GM23248 (cell line): Measurements from ENCODE around the gene BTBD19. TPM values are rescaled to one million over a fixed set of nuclear protein-coding genes. Genes with fewer than 3 reads are reported as not detected.

Source experiments
- DNase-seq: peaks from one replicate; pipeline ENCODE4 v3.0.0-alpha.2; 2015
- H2AFZ ChIP-seq: fragments of 200-600 bp; sonication (generic); 2 replicates; pipeline ENCODE4 v1.6.1; 2016; ENCODE audit warnings: antibody characterized with exemption
- H3F3A ChIP-seq: fragments of 200-600 bp; sonication (generic); 2 replicates; pipeline ENCODE4 v1.6.1; 2016; ENCODE audit warnings: mild to moderate bottlenecking, antibody characterized with exemption, mixed run types; ENCODE audit not compliant: insufficient read depth
- H3K27ac ChIP-seq: fragments of 200-600 bp; sonication (generic); 2 replicates; pipeline ENCODE4 v1.5.1; 2016; ENCODE audit warnings: mild to moderate bottlenecking
- H3K27me3 ChIP-seq: fragments of 200-600 bp; sonication (generic); replicated peaks from 2 replicates; pipeline ENCODE4 v1.6.1; 2016; ENCODE audit warnings: mild to moderate bottlenecking; ENCODE audit not compliant: insufficient read depth
- H3K36me3 ChIP-seq: fragments of 200-600 bp; sonication (generic); 2 replicates; pipeline ENCODE4 v1.6.1; 2016; ENCODE audit warnings: low read depth, mild to moderate bottlenecking
- H3K4me1 ChIP-seq: fragments of 200-600 bp; sonication (generic); 2 replicates; pipeline ENCODE4 v1.6.1; 2016; ENCODE audit warnings: mild to moderate bottlenecking; ENCODE audit not compliant: insufficient read depth
- H3K4me2 ChIP-seq: fragments of 200-600 bp; sonication (generic); one replicate; pipeline ENCODE4 v1.6.1; 2016; ENCODE audit warnings: mild to moderate bottlenecking; ENCODE audit not compliant: unreplicated experiment
- H3K4me3 ChIP-seq: fragments of 200-600 bp; sonication (generic); 2 replicates; pipeline ENCODE4 v1.5.1; 2016; ENCODE audit warnings: mild to moderate bottlenecking
- H3K79me2 ChIP-seq: fragments of 200-600 bp; sonication (generic); 2 replicates; pipeline ENCODE4 v1.6.1; 2016; ENCODE audit warnings: mild to moderate bottlenecking; ENCODE audit not compliant: insufficient read depth
- H3K9ac ChIP-seq: fragments of 200-600 bp; sonication (generic); 2 replicates; pipeline ENCODE4 v1.6.1; 2016; ENCODE audit warnings: mild to moderate bottlenecking
- H3K9me2 ChIP-seq: fragments of 200-600 bp; sonication (generic); 2 replicates; pipeline ENCODE4 v1.6.1; 2016; ENCODE audit warnings: mixed run types, mild to moderate bottlenecking, moderate library complexity; ENCODE audit not compliant: insufficient read depth
- H3K9me3 ChIP-seq: fragments of 200-600 bp; sonication (generic); one replicate; pipeline ENCODE4 v1.6.1; 2017; ENCODE audit warnings: low read depth
- H4K20me1 ChIP-seq: fragments of 200-600 bp; sonication (generic); 2 replicates; pipeline ENCODE4 v1.6.0; 2016; ENCODE audit not compliant: insufficient read depth
- EZH2 ChIP-seq: fragments of 200-600 bp; sonication (generic); IDR thresholded peaks from 2 replicates; pipeline ENCODE4 v1.6.1; 2018; ENCODE audit warnings: antibody characterized with exemption, mild to moderate bottlenecking; ENCODE audit not compliant: insufficient read depth, poor library complexity, severe bottlenecking
- EZH2phosphoT487 ChIP-seq: fragments of 200-600 bp; sonication (generic); IDR thresholded peaks from 2 replicates; pipeline ENCODE4 v1.6.1; 2018; ENCODE audit warnings: antibody characterized with exemption, moderate library complexity, mild to moderate bottlenecking, low read depth; ENCODE audit not compliant: insufficient read depth
- WGBS, 2 experiments: methylation state at CpG; one replicate each; pipeline ENCODE4 v1.1.6; 2015 to 2017; ENCODE audit warnings: low lambda C conversion rate in 2 of 2, low coverage in 1 of 2; ENCODE audit errors: missing lambda C conversion rate in 2 of 2; 5-methylcytosine and 5-hydroxymethylcytosine counted together
- in situ Hi-C: fragments of 300-500 bp; cut with MboI; formaldehyde crosslinking; loops from 2 replicates; pipeline ENCODE4 v1.15.0; 2020
- polyA plus RNA-seq: library from polyadenylated mRNA; unstranded; fragments of >200 nt; fragmentation: Nextera tagmentation; extraction: Ambion mirVana; gene quantifications from 2 replicates; pipeline ENCODE4 v1.2.1, GENCODE V29; 2016
- total RNA-seq: library from RNA; depleted of rRNA; stranded (reverse); fragments of >200 nt; shearing (Covaris generic); gene quantifications from 2 replicates; pipeline ENCODE4 v1.2.3, GENCODE V29; 2014

The BTBD19 gene
- total and polyA plus RNA-seq, 2 experiments from 2014 or later: 8.0 to 12.1 TPM

DNA sequence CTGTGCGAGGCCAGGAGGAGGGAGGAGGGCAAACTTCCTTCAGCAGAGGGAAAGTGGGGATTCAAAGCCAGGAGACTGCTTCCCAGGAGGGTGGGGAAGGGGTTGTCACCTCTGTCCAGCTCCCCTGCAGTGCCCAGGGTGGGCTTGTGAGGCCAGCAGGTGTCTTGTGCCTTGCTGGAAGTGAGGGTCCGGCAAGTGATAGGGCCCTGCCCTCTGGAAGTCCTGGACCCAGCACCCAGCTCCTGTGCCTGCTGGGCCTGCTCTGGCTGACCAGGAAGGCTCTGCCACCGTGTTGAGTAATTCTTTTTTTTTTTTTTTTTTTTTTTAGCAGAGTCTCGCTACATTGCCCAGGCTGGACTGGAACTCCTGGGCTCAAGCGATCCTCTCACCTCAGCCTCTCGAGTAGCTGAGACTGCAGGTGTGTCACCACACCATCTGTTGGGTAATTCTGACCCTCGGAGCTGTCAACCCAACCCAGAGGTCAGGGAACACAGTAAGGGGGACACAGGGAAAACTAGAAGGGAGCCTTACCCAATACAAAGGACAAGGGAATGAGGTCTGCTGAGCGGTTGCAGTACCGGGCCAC is 21.4 kb upstream of the BTBD19 start:
- in situ Hi-C loops: no loop called here
- WGBS, 2 experiments: 71 to 78% methylated on average over 6 to 9 of the region's 9 CpGs
- H2AFZ ChIP-seq: no peak overlapping the region

DNA sequence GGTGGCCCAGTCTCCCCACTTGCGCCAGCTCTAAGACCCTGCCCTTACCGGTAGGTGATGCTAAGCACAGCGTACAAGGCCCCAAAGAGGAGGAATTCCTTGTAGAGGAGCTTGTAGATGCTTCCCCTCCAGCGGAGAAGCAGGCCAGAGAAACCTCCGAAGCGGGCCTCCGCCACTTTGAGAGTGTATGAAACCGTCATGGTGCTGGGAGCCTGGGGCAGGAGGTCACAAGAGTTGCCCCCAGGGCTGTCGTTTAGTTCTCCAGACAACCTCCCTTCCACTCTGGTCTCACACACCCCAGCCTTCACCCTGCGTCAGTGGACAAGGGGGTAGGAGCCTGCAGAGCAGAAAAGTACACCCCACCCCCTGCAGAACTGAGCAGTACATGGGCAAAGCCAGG is 20.8 kb upstream of the BTBD19 start:
- H3K36me3 ChIP-seq: no peaks in the 10 kb centered on the region
- no peaks in the 10 kb centered on the region for H3K79me2 ChIP-seq
- no peak overlapping the region for H3K27ac ChIP-seq
- H3K4me3 ChIP-seq: no peak overlapping the region
- in situ Hi-C loops: no loop called here
- H3K27me3 ChIP-seq: no peaks in the 10 kb centered on the region
- WGBS, 2 experiments: 98 to 99% methylated on average over 9 to 10 of the region's 10 CpGs
- H3K4me1 ChIP-seq: no peaks in the 10 kb centered on the region
- H4K20me1 ChIP-seq: no peaks in the 10 kb centered on the region
- H2AFZ ChIP-seq: no peak overlapping the region
- TF ChIP-seq EZH2 (no peak), EZH2phosphoT487 (no peak)
- H3K9me3 ChIP-seq: no peaks in the 10 kb centered on the region
- no peak overlapping the region for H3K9ac ChIP-seq
- no peak overlapping the region for H3K4me2 ChIP-seq
- H3F3A ChIP-seq: peaks cover 7% of the 10 kb centered on the region; the same call in 1 of the 2 replicates
- DNase-seq: no peak
- no peaks in the 10 kb centered on the region for H3K9me2 ChIP-seq

More for the DNA sequence above, 21.4 kb upstream of the BTBD19 start:
- Histone ChIP-seq H3K4me2 (no peak overlapping the region), H3K27me3 (no peaks in the 10 kb centered on the region), H3K79me2 (no peaks in the 10 kb centered on the region), H3K4me1 (no peaks in the 10 kb centered on the region), H3K9ac (0 out of 2 replicates have a peak overlapping the region, but pooled peaks have one; percentile 63), H3K9me3 (no peaks in the 10 kb centered on the region), H3F3A (peaks cover 11% of the 10 kb centered on the region), H3K27ac (no peak overlapping the region), H3K4me3 (no peak overlapping the region), H3K36me3 (no peaks in the 10 kb centered on the region), H4K20me1 (no peaks in the 10 kb centered on the region), H3K9me2 (no peaks in the 10 kb centered on the region)
- TF ChIP-seq EZH2 (no peak), EZH2phosphoT487 (no peak)
- DNase-seq: peak; percentile 23

DNA sequence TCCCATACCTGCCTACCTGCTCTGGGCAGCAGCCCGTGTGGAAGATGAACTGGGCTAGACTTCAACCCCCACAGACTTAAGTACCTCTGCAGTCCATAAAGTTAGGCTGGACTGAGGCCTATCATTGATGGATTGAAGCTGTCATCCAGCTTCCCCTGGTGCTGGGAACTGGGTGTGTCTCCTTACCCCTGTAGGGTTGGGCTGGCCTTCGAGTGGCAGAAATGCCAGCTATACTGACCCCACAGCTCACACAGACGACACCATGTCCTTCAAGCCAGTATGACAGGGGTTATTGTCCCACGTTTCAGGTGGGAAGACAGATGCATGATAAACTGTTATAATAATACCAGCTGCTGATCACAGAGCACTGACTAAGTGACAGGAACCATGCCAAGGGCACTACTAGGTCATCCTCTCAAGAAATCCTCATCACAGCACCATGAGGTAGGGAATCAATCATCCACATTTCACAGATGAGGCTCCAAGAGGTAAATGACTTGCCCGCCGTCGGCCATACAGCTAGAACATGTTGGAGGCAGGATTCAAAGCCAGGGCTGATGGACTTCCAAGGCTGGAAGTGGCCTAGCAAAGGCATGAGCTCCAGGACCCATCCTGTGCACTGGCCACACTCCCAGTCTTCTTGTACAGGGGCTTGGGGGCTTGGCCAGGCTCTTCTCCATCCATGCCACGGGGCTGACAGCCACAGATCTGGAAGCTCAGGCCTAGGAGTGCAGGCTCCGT is 20.0 kb upstream of the BTBD19 start, which contains the start of gene BEST4:
TSS of gene BEST4 (minus strand) at position 51 of the 741 bp plus-strand sequence. CDS start 465 bp downstream, outside the sequence.
- no peaks in the 10 kb centered on the region for H4K20me1 ChIP-seq
- in situ Hi-C loops: no loop called here

DNA sequence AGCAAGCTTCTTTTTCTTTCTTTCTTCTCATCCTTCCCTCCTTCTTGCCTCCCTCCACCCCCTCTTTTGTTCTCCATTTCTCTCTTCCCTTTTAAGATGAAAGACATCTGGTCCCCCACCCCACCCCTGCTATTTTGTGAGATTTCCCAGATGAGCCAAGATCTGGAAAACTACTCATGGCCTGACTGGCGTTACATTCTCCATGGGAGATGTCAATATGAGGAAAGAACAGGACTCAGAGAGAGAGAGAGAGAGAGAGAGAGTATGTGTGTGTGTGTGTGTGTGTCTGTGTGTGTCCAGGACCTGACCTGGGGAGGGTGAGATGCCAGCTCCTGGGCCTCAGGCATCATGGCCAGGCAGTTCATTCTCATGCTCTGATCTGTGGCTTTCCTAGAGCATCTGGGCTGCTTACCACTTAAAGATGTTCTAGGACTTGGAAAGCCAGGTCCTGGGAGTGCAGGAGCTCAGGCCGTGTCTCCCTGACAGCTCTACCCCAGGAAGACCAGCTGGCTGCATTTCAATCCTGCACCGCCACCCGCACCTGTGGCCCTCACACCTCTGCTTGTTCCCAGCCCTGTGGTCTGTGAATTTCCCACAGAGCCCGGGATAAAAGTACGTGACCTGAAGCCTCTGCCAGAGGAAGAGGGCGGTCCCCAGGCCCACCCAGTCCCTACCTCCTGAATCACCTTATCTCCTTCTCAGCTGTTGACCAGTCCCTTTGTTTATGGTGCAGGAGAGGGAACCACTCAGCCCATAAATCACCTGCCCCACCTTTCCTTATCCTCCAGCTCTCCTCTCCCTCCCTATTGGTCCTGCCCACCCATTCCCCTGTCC is 17.1 kb upstream of the BTBD19 start:
- WGBS, 2 experiments: 58% methylated on average over 7 of the region's 7 CpGs
- DNase-seq: no peak
- H3K9ac ChIP-seq: no peak overlapping the region
- H3K9me3 ChIP-seq: no peaks in the 10 kb centered on the region
- H3K79me2 ChIP-seq: no peaks in the 10 kb centered on the region
- no peaks in the 10 kb centered on the region for H3K36me3 ChIP-seq
- no peaks in the 10 kb centered on the region for H3F3A ChIP-seq
- H3K4me3 ChIP-seq: no peak overlapping the region
- H4K20me1 ChIP-seq: no peaks in the 10 kb centered on the region
- H2AFZ ChIP-seq: no peak overlapping the region
- H3K27me3 ChIP-seq: no peaks in the 10 kb centered on the region
- no peaks in the 10 kb centered on the region for H3K9me2 ChIP-seq
- no peak overlapping the region for H3K4me2 ChIP-seq
- H3K4me1 ChIP-seq: no peaks in the 10 kb centered on the region
- TF ChIP-seq EZH2 (no peak), EZH2phosphoT487 (no peak)
- no peak overlapping the region for H3K27ac ChIP-seq
- in situ Hi-C loops: no loop called here

More for the DNA sequence above, 20.0 kb upstream of the BTBD19 start, which contains the start of gene BEST4:
- Histone ChIP-seq H3F3A (no peaks in the 10 kb centered on the region), H3K9me3 (no peaks in the 10 kb centered on the region), H3K79me2 (no peaks in the 10 kb centered on the region), H3K27me3 (no peaks in the 10 kb centered on the region), H3K9me2 (no peaks in the 10 kb centered on the region), H3K4me2 (no peak within 1 kb of the TSS), H3K4me3 (no peak within 1 kb of the TSS), H3K9ac (no peak within 1 kb of the TSS), H3K36me3 (no peaks in the 10 kb centered on the region), H3K27ac (no peak within 1 kb of the TSS), H2AFZ (no peak within 1 kb of the TSS), H3K4me1 (no peaks in the 10 kb centered on the region)
- no peak for TF ChIP-seq EZH2phosphoT487
- no peak for TF ChIP-seq EZH2
- no peak for DNase-seq
- WGBS, 2 experiments: 85 to 86% methylated on average over 9 of the region's 9 CpGs
